Muscle of leg (tissue), 11 donors: ENCODE results near the gene PDK2. TPM values are rescaled to one million over a fixed set of nuclear protein-coding genes. Genes with fewer than 3 reads are reported as not detected.

Experiments
- DNase-seq: peaks from one replicate; pipeline ENCODE4 v3.0.0; 2013
- H3K27ac ChIP-seq: one replicate; pipeline ENCODE4 v1.5.1; 2013; ENCODE audit warnings: mild to moderate bottlenecking, low read length, control low read depth
- H3K27me3 ChIP-seq: one replicate; pipeline ENCODE4 v1.6.1; 2013; ENCODE audit warnings: low read length; ENCODE audit not compliant: control insufficient read depth, insufficient read depth
- H3K36me3 ChIP-seq: one replicate; pipeline ENCODE4 v1.6.1; 2013; ENCODE audit warnings: low read length; ENCODE audit not compliant: control insufficient read depth, insufficient read depth
- H3K4me1 ChIP-seq: one replicate; pipeline ENCODE4 v1.6.1; 2013; ENCODE audit warnings: low read length; ENCODE audit not compliant: control insufficient read depth, insufficient read depth
- H3K4me3 ChIP-seq: one replicate; pipeline ENCODE4 v1.5.1; 2013; ENCODE audit warnings: low read length, control low read depth
- H3K9me3 ChIP-seq: replicated peaks from 2 replicates; pipeline ENCODE4 v1.6.1; 2013; ENCODE audit warnings: low read depth, low read length; ENCODE audit not compliant: control insufficient read depth
- WGBS: methylation state at CpG from one replicate; pipeline ENCODE4 v1.1.5; 2013; ENCODE audit warnings: missing lambda C conversion rate; ENCODE audit not compliant: insufficient coverage; 5-methylcytosine and 5-hydroxymethylcytosine counted together
- polyA plus RNA-seq, 8 donors: library from polyadenylated mRNA; unstranded; fragments of 120-200 nt; gene quantifications; one replicate each; pipeline versions ENCODE4 v1.2.1 to v1.2.3, GENCODE V29; 2013; ENCODE audit warnings: inconsistent platforms in 1 of 8, low replicate concordance in 1 of 8; ENCODE audit not compliant: insufficient read length in 8 of 8, insufficient read depth in 1 of 8
- total RNA-seq: library from RNA; stranded (reverse); fragments of 120-200 nt; gene quantifications from one replicate; pipeline ENCODE4 v1.2.4, GENCODE V29; 2013

Gene PDK2
- total and polyA plus RNA-seq, 9 donors = 22.2 to 75.1 (median 59.5) TPM

GRCh38 chr17:50154604-50155003 is 59.5 kb downstream of the PDK2 start:
- Histone ChIP-seq H3K27ac (peak overlapping the region; percentile 98), H3K4me1 (peaks cover 44% of the 10 kb centered on the region), H3K36me3 (no peaks in the 10 kb centered on the region), H3K27me3 (no peaks in the 10 kb centered on the region), H3K9me3 (no peaks in the 10 kb centered on the region), H3K4me3 (no peak overlapping the region)
- no peak for DNase-seq
- 0% methylated on average over 1 of the region's 1 CpG for WGBS

GRCh38 chr17:50155115-50155819 is 60.1 kb downstream of the PDK2 start:
- WGBS = 40% methylated on average over 1 of the region's 8 CpGs
- DNase-seq = peak; percentile 90
- Histone ChIP-seq H3K9me3 (no peaks in the 10 kb centered on the region), H3K27me3 (no peaks in the 10 kb centered on the region), H3K36me3 (no peaks in the 10 kb centered on the region), H3K4me3 (no peak overlapping the region), H3K4me1 (peaks cover 44% of the 10 kb centered on the region), H3K27ac (peak overlapping the region; percentile 98)

GRCh38 chr17:50157891-50158290 is 62.7 kb downstream of the PDK2 start:
- no peaks in the 10 kb centered on the region for H3K27me3 ChIP-seq
- H3K27ac ChIP-seq = no peak overlapping the region
- H3K9me3 ChIP-seq = no peaks in the 10 kb centered on the region
- H3K36me3 ChIP-seq = no peaks in the 10 kb centered on the region
- H3K4me3 ChIP-seq = no peak overlapping the region
- WGBS = 70% methylated on average over 4 of the region's 4 CpGs
- no peak for DNase-seq
- H3K4me1 ChIP-seq = peaks cover 40% of the 10 kb centered on the region

GRCh38 chr17:50161023-50161910 is 66.1 kb downstream of the PDK2 start:
- peak overlapping the region; percentile 80 for H3K27ac ChIP-seq
- under 1% methylated on average over 30 of the region's 53 CpGs for WGBS
- H3K4me3 ChIP-seq = peak overlapping the region; percentile 58
- no peaks in the 10 kb centered on the region for H3K9me3 ChIP-seq
- peak; percentile 97 for DNase-seq
- peaks cover 38% of the 10 kb centered on the region for H3K4me1 ChIP-seq
- H3K27me3 ChIP-seq = no peaks in the 10 kb centered on the region
- H3K36me3 ChIP-seq = no peaks in the 10 kb centered on the region

Other genes starting within 250 kb of the PDK2 start
- gene TAC4, start 247.3 kb upstream of the PDK2 start, total RNA-seq = 0.75 TPM
- gene TAC4, start 247.3 kb upstream of the PDK2 start, polyA plus RNA-seq = 1 to 10 TPM in 7 of 8 donors, under 1 TPM in 1; 0.95 to 1.8 (median 1.2) TPM
- 0.13 TPM for gene DLX4, start 126.2 kb upstream of the PDK2 start, total RNA-seq
- gene DLX4, start 126.2 kb upstream of the PDK2 start, polyA plus RNA-seq = under 1 TPM; 0.09 to 0.57 (median 0.27) TPM
- not detected for gene DLX3, start 100.1 kb upstream of the PDK2 start, total RNA-seq
- gene DLX3, start 100.1 kb upstream of the PDK2 start, polyA plus RNA-seq = 1 to 10 TPM in 1 of 8 donors, under 1 TPM in 4, not detected in 3; 0.06 to 1.1 (median 0.11) TPM
- 22.7 TPM for gene ITGA3, start 39.2 kb upstream of the PDK2 start, total RNA-seq
- 10 to 100 TPM; 14.8 to 31.8 (median 24.8) TPM for gene ITGA3, start 39.2 kb upstream of the PDK2 start, polyA plus RNA-seq
- gene SAMD14, start 34.8 kb downstream of the PDK2 start, total RNA-seq = 1.5 TPM
- gene SAMD14, start 34.8 kb downstream of the PDK2 start, polyA plus RNA-seq = 10 to 100 TPM in 1 of 8 donors, 1 to 10 TPM in 7; 3.2 to 10.3 (median 5.5) TPM
- 24.7 TPM for gene PPP1R9B, start 55.3 kb downstream of the PDK2 start, total RNA-seq
- 10 to 100 TPM; 37.0 to 66.1 (median 48.9) TPM for gene PPP1R9B, start 55.3 kb downstream of the PDK2 start, polyA plus RNA-seq
- gene SGCA, start 70.7 kb downstream of the PDK2 start, total RNA-seq = 265 TPM
- 100 to 1,000 TPM; 209 to 375 (median 325) TPM for gene SGCA, start 70.7 kb downstream of the PDK2 start, polyA plus RNA-seq
- gene COL1A1, start 106.3 kb downstream of the PDK2 start, total RNA-seq = 4,027 TPM
- gene COL1A1, start 106.3 kb downstream of the PDK2 start, polyA plus RNA-seq = 1,000 to 10,000 TPM; 2,579 to 9,345 (median 5,633) TPM
- gene TMEM92, start 179.1 kb downstream of the PDK2 start, total RNA-seq = 0.35 TPM
- 1 to 10 TPM in 7 of 8 donors, under 1 TPM in 1; 0.78 to 3.6 (median 1.4) TPM for gene TMEM92, start 179.1 kb downstream of the PDK2 start, polyA plus RNA-seq